KOPT-K1 (cell line): ENCODE data around the gene THBS2.
"Not testable (repeated sequence)": the region's sequence is repeated elsewhere in the genome, so short reads cannot be mapped to it uniquely, and the experiment has no call there.

Source experiments
- H3K27ac ChIP-seq: fragments of 200-600 bp; sonication (generic); 2 replicates; pipeline ENCODE4 v1.5.1; 2016; ENCODE audit warnings: antibody characterized with exemption, mild to moderate bottlenecking, low read depth, low read length; ENCODE audit not compliant: poor library complexity, severe bottlenecking
- H3K36me3 ChIP-seq: fragments of 200-600 bp; sonication (generic); 2 replicates; pipeline ENCODE4 v1.5.1; 2017; ENCODE audit warnings: antibody characterized with exemption, mild to moderate bottlenecking, low read length, moderate library complexity; ENCODE audit not compliant: insufficient read depth
- H3K9me3 ChIP-seq: fragments of 200-600 bp; sonication (generic); 2 replicates; pipeline ENCODE4 v1.5.1; 2017; ENCODE audit warnings: antibody characterized with exemption, low read length, mild to moderate bottlenecking; ENCODE audit not compliant: insufficient read depth, poor library complexity, severe bottlenecking

THBS2 gene

DNA sequence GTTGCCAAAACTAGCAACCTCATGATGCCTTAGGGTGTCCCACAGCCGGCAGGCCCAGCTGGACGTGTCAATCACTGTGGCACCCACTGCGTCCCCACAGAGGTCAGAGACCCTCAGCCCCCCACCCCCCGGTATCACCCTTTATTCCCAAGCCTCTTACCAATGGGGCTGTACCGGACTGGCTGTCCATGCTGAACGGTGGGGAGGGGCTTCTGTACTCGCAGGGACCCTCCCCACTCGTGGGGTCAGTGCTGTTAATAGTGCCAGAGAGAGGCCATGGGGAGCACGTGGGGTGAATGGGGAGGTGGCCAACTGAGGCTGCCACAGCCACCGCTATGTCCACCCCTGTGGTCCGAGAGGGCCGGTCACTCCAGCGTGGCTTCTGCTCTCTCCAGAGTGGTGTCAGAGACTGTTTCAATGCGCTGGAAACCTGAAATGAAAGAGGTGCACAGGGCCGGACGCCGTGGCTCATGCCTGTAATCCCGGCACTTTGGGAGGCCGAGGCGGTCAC lies 68.6 kb downstream of the THBS2 start:
- peaks cover 6% of the 10 kb centered on the region for H3K9me3 ChIP-seq
- H3K27ac ChIP-seq, result no peak overlapping the region
- no peaks in the 10 kb centered on the region for H3K36me3 ChIP-seq

DNA sequence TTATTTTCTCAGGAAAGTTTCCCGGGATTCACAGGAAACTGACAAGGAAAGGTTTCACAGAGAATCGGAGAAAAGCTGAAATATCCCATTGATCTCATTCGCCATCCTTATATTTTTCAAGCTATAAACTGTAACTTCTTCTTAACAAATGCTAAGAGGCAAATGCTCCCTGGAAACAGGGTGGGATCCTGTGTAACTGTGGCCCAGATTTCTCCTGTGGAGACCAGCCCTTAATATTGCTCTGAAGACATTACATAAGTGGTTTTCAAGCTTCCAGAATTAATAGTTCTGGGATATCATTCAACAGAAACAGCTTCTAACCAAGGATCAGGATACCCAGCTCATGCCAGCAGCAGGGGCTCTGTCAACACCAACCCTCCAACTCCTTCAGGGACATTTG lies 69.2 kb downstream of the THBS2 start:
- Histone ChIP-seq H3K36me3 (no peaks in the 10 kb centered on the region), H3K9me3 (peaks cover 6% of the 10 kb centered on the region), H3K27ac (no peak overlapping the region)

DNA sequence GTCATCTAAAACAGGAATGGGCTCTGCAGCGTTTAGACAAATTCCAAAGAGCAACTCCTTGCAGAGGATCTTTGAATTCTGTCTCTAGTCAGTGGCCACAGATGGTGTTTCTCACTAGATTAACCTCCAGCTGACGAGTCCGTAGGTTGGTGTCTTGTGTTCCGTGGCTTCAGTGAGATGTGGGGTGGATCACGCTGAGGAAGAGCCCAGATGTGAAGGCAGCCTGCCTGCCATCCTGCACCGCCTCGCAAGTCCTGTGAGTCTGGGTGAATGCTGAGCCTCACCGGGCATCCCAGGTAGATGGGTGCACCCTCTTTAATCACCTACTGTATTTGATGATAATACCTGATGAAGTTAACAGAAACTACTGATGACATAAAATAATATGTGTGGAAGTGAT lies 70.4 kb downstream of the THBS2 start:
- H3K9me3 ChIP-seq, result peaks cover 6% of the 10 kb centered on the region
- no peaks in the 10 kb centered on the region for H3K36me3 ChIP-seq

DNA sequence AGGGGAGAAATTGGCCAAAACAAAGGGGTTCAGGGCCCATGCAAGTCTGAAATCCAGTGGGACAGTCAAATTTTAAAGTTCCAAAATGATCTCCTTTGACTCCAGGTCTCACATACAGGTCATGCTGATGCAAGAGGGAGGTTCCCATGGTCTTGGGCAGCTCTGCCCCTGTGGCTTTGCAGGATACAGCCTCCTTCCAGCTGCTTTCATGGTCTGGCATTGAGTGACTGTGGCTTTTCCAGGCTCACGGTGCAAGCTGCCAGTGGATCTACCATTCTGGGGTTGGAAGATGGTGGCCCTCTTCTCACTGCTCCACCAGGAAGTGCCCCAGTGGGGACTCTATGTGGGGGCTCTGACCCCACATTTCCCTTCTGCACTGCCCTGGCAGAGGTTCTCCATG lies 73.8 kb downstream of the THBS2 start:
- H3K9me3 ChIP-seq, H3K27ac ChIP-seq, H3K36me3 ChIP-seq: not testable (repeated sequence)

More for the DNA sequence above, 70.4 kb downstream of the THBS2 start:
- H3K27ac ChIP-seq, result no peak overlapping the region

DNA sequence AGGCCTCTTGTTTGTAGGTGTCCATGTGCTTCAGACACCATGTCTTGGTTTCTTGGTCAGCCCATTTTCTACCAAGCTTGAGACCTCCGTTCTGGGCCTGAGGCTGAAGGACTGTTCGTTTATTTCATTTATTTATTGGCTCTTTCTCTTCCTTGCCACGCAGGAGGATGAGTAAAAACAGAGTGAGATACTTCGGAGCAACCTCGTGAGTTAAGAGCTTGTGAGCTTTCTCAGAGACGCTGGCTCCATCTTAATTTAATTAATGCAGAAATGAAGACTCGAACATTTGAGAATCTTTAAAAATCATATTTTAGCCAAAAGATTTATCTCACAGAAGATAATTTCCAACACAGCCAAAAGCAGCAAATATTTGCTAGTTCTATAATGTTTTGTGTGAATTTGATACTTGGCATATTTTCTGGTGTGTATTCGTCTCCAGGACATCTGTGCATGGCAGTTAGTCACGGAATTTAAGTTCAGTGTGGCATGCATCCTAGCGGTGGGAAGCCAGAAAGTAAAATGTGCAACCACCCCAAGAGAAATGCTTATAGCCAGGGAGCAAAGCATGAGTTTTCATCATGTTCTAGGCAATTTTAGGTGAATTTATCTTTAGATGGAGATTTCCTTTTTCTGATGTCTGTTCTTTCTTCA lies 76.0 kb downstream of the THBS2 start:
- no peaks in the 10 kb centered on the region for H3K9me3 ChIP-seq
- no peaks in the 10 kb centered on the region for H3K36me3 ChIP-seq
- no peak overlapping the region for H3K27ac ChIP-seq

DNA sequence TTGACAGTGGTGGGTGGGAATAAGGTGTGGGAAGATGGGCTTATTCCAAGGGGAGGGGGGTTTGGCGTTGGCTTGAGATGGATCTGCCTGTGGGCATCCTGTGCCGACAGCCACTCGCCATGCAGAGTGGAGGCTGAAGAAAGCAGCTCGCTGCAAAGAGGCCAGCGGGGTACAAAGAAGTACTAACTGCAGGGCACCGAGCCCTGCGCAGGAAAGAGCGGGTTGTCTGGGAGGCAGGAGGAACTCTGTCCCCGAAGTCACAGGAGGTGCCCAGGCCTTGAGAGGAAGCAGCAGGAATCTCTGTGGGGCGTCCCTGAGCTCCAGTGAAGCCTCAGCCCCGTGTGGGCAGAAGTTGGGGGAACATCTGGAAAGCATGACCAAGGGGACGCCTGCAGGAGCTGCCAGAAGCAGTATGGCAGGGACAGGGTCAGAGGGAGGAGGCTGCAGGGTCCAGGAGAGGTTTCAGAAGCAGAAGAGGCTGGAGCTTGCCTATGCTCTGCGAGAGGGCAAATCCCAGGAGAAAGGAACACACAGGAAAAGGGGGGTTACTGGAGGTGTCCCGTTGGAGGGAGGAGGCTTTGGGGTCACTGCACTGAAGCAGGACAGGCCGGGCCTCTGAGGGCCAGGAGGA lies 77.2 kb downstream of the THBS2 start:
- Histone ChIP-seq H3K27ac (no peak overlapping the region), H3K36me3 (no peaks in the 10 kb centered on the region), H3K9me3 (no peaks in the 10 kb centered on the region)

DNA sequence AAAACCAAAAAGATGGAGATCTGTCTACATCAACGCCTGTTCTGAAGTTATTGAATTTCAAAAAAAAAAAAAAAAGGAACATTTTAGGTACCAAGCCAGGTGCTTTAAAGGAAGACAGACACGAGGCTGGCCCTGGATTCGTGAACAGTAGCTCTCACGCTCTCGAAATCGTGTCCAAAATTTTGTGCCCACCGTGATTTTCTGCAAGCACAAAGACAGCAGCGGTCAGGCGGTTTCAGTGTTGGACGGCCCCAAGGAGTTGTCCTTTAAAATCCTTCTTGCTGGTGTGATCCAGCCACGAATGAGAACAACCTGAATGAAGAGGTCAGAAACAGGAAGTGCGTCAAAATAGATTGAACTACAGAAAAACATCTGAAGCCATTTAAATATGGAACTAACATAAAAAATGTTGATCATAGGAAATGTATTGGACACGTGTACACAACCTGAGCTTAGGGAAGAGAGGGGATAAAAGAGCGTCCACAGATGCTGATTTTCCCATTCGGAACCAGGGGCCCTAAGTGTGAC lies 78.2 kb downstream of the THBS2 start:
- no peak overlapping the region for H3K27ac ChIP-seq
- no peaks in the 10 kb centered on the region for H3K9me3 ChIP-seq
- H3K36me3 ChIP-seq, result no peaks in the 10 kb centered on the region

GRCh38 chr6:169174516-169175359 lies 78.9 kb downstream of the THBS2 start:
- no peaks in the 10 kb centered on the region for H3K9me3 ChIP-seq
- no peaks in the 10 kb centered on the region for H3K36me3 ChIP-seq
- H3K27ac ChIP-seq, result no peak overlapping the region

DNA sequence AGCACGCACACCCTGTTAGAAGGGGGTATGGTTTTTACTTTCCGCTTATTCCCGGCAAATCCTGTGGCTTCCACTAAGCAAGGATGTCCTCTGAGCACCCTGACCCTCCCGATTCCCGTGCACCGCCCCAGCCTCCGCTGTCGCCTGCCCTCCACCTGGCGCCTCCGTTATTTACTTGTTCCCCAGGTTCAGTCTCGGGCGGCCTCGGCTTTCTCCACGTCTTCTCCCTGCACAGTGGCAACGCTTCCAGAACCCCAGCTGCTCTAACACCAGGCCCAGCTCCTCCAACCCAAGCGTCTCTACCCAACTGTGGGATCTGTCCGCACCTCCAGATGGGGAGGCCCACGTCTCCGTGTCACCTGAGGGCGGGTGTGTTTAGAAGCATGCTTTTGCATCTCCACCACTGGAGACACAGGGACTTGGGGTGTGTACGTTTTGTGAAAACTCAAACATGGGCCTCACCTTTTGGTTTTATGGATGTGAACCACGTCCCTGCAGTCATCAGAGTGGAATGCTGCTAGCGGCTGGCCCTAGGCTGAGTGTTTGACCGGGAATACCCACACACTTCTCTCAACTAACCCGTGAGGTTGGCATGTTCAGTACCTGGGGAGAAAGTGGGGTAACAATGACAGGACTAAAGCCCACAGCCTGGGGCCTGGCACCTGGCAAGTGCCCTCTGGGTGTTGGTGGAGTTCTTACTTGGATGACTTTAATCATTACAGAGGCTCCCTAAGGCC lies 79.9 kb downstream of the THBS2 start:
- H3K9me3 ChIP-seq, result no peaks in the 10 kb centered on the region
- no peak overlapping the region for H3K27ac ChIP-seq
- H3K36me3 ChIP-seq, result no peaks in the 10 kb centered on the region

DNA sequence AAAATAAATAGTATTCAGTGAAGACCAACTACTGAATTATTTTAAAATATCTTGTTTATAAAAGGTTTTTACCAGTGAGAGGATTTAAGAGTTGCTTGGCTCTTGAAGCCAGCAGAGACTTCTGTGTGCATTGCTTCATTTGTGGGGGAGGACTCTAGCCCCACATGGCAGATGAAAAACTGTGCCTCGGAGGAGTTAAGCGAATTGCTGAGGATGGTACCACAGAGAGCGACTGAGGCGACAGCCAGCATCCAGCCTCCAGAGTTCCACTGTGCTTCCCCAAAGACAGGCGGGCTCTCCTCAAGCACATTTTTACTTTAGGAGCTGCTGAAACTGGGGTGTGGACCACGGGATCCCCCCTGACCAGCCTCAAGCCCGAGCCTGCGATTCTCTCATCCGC lies 80.7 kb downstream of the THBS2 start:
- H3K36me3 ChIP-seq, result no peaks in the 10 kb centered on the region
- no peaks in the 10 kb centered on the region for H3K9me3 ChIP-seq
- no peak overlapping the region for H3K27ac ChIP-seq

DNA sequence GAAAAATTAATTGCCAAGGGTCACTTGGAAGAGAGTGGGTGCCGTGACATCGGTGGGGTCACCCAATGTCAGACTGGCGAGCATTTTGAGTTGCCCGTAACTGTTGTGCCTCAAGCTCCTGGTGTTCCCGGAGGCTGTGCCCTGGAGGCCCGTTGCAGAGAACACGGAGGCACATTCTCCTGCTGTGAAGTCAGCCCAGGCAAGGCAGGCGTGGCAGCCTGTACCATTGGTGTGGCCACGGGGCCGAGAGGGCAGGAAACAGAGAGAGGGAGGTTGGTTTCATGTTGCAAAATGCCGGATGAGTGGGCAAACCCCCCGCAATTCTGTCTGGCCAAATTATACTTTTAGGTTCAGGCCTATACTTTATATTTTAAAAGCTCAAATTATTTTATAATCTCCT lies 81.2 kb downstream of the THBS2 start:
- no peaks in the 10 kb centered on the region for H3K36me3 ChIP-seq
- no peak overlapping the region for H3K27ac ChIP-seq
- no peaks in the 10 kb centered on the region for H3K9me3 ChIP-seq

DNA sequence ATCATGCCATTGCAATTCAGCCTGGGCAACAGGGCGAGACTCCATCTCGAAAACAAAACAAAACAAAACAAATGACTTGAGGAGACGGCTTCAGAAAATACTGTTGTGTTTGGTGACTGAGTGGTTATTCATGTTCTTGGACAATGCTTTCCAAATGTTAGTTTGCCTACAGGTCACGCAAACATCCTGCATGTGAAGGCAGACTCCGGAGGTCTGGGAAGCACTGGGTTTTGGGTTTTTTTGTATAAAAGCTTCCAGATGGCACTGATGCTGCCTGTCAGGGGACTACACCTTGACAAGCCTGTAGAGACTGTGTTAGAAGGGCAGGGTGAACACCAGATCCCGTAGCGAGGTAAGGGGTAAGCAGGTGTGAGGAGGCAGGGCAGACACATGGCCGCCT lies 81.7 kb downstream of the THBS2 start:
- H3K27ac ChIP-seq, result no peak overlapping the region
- no peaks in the 10 kb centered on the region for H3K36me3 ChIP-seq
- no peaks in the 10 kb centered on the region for H3K9me3 ChIP-seq

DNA sequence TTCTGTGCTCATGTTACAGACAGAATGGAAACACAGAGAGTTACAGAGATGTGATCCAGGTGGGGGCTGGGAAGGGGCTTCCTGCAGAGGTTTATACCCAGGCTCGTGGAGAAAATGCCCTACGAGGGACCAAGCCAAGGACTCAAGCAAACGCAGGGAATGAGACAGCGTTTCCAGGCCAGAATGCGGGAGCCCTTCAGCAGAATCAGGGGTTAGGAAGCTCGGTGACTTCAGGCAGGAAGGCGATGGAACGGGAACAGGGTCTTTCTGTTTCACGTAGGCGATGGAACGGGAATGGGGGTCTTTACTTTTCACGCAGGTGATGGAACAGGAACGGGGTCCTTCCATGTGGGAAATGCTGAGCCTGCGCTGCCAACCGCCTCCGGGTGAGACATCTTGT lies 82.6 kb downstream of the THBS2 start:
- Histone ChIP-seq H3K9me3 (no peaks in the 10 kb centered on the region), H3K27ac (no peak overlapping the region), H3K36me3 (no peaks in the 10 kb centered on the region)

DNA sequence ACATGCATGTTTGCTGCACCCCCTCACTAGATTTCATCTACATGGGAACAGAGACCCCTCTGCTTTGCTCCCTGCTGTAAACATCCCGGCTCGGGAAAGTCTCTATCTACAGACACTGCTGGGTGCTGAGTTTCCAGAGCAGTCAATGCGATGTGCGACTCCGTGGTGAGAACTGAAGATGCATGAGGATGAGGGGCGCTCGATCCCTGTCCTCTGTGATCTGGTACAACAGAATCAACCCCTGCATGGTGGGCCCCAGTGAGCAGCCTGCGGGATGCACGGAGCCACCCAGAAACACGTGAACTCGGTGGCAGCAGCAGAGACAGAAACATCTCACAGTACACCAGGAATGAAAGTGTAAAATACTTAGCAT lies 83.1 kb downstream of the THBS2 start:
- Histone ChIP-seq H3K27ac (no peak overlapping the region), H3K9me3 (no peaks in the 10 kb centered on the region), H3K36me3 (no peaks in the 10 kb centered on the region)
